Measurements from ENCODE around the gene MAMDC4.

DNA sequence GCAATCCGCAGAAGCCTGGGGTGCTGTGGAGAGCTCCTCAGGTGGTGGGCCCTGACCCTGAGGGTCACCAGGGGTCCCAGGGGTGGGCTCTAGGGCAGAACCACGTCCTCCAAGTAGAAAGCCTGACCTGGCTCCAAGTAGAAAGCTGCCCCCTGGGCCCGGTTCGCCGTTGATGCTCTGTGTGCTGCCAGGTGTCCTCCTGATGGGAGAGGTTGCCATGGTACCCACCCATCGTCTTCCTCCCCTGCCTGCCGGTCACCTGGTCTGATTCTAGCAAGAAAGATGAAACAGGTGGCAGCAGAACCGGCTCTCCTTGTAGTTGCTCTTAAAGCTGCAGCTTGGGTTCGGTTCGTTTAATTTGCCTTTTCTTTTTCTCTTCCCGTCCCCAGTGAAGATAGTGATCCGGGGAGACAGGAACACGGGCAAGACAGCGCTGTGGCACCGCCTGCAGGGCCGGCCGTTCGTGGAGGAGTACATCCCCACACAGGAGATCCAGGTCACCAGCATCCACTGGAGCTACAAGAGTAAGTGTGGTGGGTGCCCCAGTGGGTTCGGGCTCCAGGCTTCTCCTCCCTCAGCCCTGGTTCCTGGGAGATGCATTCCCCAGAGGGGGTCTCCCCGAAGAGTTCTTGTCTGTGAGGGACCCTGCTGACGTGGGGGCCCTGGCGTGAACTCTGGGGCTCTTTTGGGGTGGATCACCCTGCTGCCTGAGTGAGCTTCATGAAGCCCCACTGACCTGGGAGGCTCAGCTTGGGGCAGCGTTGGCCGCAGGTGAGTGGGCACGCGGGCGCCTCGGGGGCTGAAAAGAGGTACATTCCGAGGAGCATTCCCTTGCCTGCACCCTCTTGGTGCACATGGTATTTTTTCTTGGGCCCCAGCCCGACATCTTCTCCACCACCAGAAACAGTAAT lies 28.8 kb upstream of the MAMDC4 start:
- TF ChIP-seq, protein P1, sequence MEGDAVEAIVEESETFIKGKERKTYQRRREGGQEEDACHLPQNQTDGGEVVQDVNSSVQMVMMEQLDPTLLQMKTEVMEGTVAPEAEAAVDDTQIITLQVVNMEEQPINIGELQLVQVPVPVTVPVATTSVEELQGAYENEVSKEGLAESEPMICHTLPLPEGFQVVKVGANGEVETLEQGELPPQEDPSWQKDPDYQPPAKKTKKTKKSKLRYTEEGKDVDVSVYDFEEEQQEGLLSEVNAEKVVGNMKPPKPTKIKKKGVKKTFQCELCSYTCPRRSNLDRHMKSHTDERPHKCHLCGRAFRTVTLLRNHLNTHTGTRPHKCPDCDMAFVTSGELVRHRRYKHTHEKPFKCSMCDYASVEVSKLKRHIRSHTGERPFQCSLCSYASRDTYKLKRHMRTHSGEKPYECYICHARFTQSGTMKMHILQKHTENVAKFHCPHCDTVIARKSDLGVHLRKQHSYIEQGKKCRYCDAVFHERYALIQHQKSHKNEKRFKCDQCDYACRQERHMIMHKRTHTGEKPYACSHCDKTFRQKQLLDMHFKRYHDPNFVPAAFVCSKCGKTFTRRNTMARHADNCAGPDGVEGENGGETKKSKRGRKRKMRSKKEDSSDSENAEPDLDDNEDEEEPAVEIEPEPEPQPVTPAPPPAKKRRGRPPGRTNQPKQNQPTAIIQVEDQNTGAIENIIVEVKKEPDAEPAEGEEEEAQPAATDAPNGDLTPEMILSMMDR (conservative IDR thresholded peaks at IDR 0.05): no peak
- TF ChIP-seq ZFX (IDR thresholded peaks at IDR 0.05): no peak
